Nephron progenitor cell (in vitro differentiated cells): ENCODE measurements around the gene SRSF3.

Experiments used
- DNase-seq: peaks from one replicate; pipeline ENCODE4 v3.0.0; 2021
- H3K27ac Mint-ChIP-seq: 2 replicates; pipeline ENCODE4 v1.8.0; 2021; ENCODE audit warnings: mild to moderate bottlenecking, moderate library complexity, mixed read lengths
- H3K27me3 Mint-ChIP-seq: 2 replicates; pipeline ENCODE4 v1.8.0; 2021; ENCODE audit warnings: mild to moderate bottlenecking, low read depth, mixed read lengths; ENCODE audit not compliant: poor library complexity
- H3K36me3 Mint-ChIP-seq: 2 replicates; pipeline ENCODE4 v1.8.0; 2021; ENCODE audit warnings: low read depth, mixed read lengths
- H3K4me1 Mint-ChIP-seq: 2 replicates; pipeline ENCODE4 v1.8.0; 2021; ENCODE audit warnings: mixed read lengths
- H3K4me3 Mint-ChIP-seq: 2 replicates; pipeline ENCODE4 v1.8.0; 2021; ENCODE audit warnings: mild to moderate bottlenecking, moderate library complexity, mixed read lengths
- H3K9me3 Mint-ChIP-seq: 2 replicates; pipeline ENCODE4 v1.8.0; 2021; ENCODE audit warnings: mild to moderate bottlenecking, moderate library complexity, mixed read lengths
- CTCF ChIP-seq: fragments of 200-600 bp; sonication (generic); IDR thresholded peaks from 2 replicates; pipeline ENCODE4 v1.5.0; 2021; ENCODE audit warnings: antibody characterized with exemption

Gene SRSF3

GRCh38 chr6:36634317-36635108 is 40.4 kb downstream of the SRSF3 start:
- H3K27ac Mint-ChIP-seq, result no peak overlapping the region
- DNase-seq, result no peak
- no peak overlapping the region for H3K4me3 Mint-ChIP-seq
- H3K4me1 Mint-ChIP-seq, result peaks cover 60% of the 10 kb centered on the region
- H3K9me3 Mint-ChIP-seq, result no peaks in the 10 kb centered on the region
- H3K36me3 Mint-ChIP-seq, result no peaks in the 10 kb centered on the region
- peaks cover 10% of the 10 kb centered on the region for H3K27me3 Mint-ChIP-seq
- TF ChIP-seq CTCF, result no peak

DNA sequence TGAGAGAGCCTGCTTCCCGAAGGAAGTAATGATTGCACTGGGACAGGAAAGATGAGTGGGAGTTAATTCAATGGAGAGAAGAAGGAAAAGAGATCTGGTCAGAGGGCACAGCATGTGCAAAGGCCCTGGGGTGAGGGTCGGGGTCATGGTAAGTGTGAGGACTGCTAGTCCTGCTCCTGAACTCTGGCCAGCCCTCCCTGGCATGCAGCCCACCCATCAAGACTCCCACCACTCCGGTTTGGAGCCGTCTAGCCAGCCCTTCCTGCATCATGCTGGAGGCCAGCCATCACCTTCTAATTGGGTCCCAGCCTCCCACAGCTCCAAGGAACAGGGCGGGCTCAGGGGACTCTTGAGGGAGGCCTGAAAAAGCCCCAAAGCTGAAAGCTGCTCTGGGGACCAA is 42.1 kb downstream of the SRSF3 start:
- no peak overlapping the region for H3K4me3 Mint-ChIP-seq
- DNase-seq, result no peak
- TF ChIP-seq CTCF, result no peak
- peaks cover 4% of the 10 kb centered on the region for H3K27me3 Mint-ChIP-seq
- no peaks in the 10 kb centered on the region for H3K9me3 Mint-ChIP-seq
- peaks cover 55% of the 10 kb centered on the region for H3K4me1 Mint-ChIP-seq
- H3K27ac Mint-ChIP-seq, result no peak overlapping the region
- no peaks in the 10 kb centered on the region for H3K36me3 Mint-ChIP-seq

DNA sequence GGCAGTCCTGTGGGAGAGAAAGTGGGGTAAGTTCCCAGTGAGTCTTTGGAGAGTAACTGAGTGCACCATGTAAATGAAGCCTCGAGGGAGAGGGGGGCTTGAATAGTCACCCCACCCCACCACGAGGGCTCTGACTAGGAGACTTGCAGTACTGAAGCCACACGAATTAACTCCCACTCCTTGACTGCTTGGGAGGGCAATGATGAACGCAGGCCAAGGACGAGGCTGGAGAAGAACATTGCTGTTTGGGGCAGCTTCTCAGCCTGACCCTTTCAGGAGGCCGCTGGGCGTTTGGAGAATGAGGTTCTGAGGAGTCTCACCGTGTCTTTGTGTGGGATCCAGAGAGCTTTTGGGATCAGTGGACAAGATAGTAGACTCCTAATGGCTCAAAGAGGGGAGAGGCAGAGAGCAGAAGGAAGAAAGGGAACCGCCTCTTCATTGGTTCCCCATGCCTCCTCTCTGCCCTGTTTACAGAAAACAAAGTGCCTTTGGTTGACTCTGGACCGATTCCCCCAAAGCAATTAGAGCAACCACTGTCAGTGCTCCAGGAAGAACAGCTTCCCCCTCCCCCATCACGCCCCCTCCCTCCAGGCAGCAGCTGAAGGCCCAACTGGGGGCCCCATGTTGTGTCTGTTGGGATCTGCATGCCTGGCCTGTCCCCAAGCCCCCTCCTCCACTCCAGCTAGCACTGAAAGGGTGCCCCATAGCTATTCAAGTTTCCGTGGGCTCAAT is 42.7 kb downstream of the SRSF3 start:
- no peak for TF ChIP-seq CTCF
- H3K4me3 Mint-ChIP-seq, result no peak overlapping the region
- DNase-seq, result no peak
- no peaks in the 10 kb centered on the region for H3K36me3 Mint-ChIP-seq
- H3K27ac Mint-ChIP-seq, result no peak overlapping the region
- H3K9me3 Mint-ChIP-seq, result no peaks in the 10 kb centered on the region
- peaks cover 56% of the 10 kb centered on the region for H3K4me1 Mint-ChIP-seq
- peaks cover 3% of the 10 kb centered on the region for H3K27me3 Mint-ChIP-seq

DNA sequence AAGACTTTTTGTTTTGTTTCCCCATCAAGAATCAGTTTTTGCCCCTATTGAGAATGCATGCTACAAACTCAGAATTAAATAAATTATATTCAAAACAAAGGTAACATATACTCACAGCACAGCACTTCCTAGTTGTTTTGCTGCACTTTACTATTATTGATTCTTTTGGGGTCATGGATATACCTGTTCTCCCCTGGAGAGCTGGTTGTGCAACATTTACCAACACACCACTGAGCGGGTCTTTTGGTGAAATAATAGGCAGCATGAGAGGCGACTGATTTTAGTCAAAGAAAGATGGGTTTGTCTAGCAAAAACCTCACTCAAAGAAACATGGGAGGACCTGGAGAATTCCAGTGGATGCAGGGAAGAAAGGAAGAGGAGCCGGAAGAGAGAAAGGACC is 44.4 kb downstream of the SRSF3 start:
- H3K4me1 Mint-ChIP-seq, result peaks cover 65% of the 10 kb centered on the region
- peaks cover 3% of the 10 kb centered on the region for H3K27me3 Mint-ChIP-seq
- TF ChIP-seq CTCF, result no peak

GRCh38 chr6:36639171-36639808 is 45.1 kb downstream of the SRSF3 start:
- no peak for TF ChIP-seq CTCF
- DNase-seq, result no peak
- Mint-ChIP-seq H3K27ac (no peak overlapping the region), H3K4me3 (no peak overlapping the region), H3K27me3 (peaks cover 3% of the 10 kb centered on the region), H3K4me1 (peaks cover 68% of the 10 kb centered on the region), H3K36me3 (no peaks in the 10 kb centered on the region), H3K9me3 (no peaks in the 10 kb centered on the region)

More for the DNA sequence above, 44.4 kb downstream of the SRSF3 start:
- Mint-ChIP-seq H3K9me3 (no peaks in the 10 kb centered on the region), H3K4me3 (no peak overlapping the region), H3K27ac (no peak overlapping the region), H3K36me3 (no peaks in the 10 kb centered on the region)
- DNase-seq, result no peak
